Measurements from ENCODE around the gene PRAMEF2.
"Not testable (repeated sequence)": the region's sequence is repeated elsewhere in the genome, so short reads cannot be mapped to it uniquely, and the experiment has no call there.

Gene PRAMEF2, protein sequence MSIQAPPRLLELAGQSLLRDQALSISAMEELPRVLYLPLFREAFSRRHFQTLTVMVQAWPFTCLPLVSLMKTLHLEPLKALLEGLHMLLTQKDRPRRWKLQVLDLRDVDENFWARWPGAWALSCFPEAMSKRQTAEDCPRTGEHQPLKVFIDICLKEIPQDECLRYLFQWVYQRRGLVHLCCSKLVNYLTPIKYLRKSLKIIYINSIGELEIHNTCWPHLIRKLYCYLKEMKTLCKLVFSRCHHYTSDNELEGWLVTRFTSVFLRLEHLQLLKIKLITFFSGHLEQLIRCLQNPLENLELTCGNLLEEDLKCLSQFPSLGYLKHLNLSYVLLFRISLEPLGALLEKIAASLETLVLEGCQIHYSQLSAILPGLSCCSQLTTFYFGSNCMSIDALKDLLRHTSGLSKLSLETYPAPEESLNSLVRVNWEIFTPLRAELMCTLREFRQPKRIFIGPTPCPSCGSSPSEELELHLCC

DNA sequence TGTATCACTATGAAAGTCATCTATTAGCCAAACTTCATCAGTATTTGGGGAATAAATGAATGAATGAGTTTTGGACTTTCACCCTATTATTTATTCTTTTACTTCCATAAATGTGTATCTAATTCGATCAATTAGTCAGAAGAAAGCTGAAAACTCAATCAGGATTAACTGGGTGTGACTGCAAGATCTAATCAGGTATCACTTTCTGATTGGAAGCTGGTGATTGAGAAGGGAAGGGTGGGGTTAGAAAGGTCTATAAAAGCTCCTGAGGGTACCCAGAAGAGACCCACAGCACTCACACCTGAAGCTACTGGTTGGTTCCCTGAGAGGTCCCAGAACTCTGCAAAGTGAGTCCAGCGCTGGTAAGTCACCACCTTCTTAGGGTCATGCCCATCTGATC is at the start of gene PRAMEF2:
Gene PRAMEF2, plus strand, starts transcription at position 301 of the 400 bp plus-strand sequence. CDS start 1,924 bp downstream, outside the sequence.
- not testable (repeated sequence) for H3K27ac ChIP-seq; H3K4me3 ChIP-seq (ENCODE audit: low read depth, low read length); H3K9me3 ChIP-seq (ENCODE audit: severe bottlenecking); H3K36me3 ChIP-seq; DNase-seq
- peaks cover 22% of the 10 kb centered on the region for H3K27me3 ChIP-seq (ENCODE audit: insufficient read depth, low read depth, severe bottlenecking)

DNA sequence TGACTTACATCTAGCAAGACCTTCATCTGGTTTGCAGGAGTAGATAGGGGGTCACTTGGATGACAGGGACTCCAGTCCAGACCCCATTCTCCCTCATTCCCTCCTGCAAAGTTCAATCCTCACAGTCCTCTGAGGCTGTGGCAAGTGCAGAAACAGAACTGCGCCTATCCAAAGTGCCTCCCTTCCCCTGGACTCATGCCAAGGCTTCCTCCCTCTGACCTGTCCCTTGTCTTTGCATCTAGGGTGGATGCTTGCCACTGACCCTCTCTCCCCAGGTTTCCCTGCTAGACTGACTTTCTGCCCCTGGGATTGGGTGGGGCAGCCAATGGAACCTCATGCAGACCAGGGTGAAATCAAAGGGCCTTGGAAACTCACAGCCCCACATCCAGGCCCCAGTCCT is 47.0 kb upstream of the PRAMEF2 start:
- no peaks in the 10 kb centered on the region for H3K9me3 ChIP-seq (ENCODE audit: severe bottlenecking)
- no peak for DNase-seq
- H3K36me3 ChIP-seq, result no peaks in the 10 kb centered on the region
- TF ChIP-seq, protein P1, sequence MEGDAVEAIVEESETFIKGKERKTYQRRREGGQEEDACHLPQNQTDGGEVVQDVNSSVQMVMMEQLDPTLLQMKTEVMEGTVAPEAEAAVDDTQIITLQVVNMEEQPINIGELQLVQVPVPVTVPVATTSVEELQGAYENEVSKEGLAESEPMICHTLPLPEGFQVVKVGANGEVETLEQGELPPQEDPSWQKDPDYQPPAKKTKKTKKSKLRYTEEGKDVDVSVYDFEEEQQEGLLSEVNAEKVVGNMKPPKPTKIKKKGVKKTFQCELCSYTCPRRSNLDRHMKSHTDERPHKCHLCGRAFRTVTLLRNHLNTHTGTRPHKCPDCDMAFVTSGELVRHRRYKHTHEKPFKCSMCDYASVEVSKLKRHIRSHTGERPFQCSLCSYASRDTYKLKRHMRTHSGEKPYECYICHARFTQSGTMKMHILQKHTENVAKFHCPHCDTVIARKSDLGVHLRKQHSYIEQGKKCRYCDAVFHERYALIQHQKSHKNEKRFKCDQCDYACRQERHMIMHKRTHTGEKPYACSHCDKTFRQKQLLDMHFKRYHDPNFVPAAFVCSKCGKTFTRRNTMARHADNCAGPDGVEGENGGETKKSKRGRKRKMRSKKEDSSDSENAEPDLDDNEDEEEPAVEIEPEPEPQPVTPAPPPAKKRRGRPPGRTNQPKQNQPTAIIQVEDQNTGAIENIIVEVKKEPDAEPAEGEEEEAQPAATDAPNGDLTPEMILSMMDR (IDR thresholded peaks at IDR 0.05; ENCODE audit: low read depth, low read length), result no peak
- H3K27me3 ChIP-seq (ENCODE audit: insufficient read depth, low read depth, severe bottlenecking), result peaks cover 53% of the 10 kb centered on the region
- no peak overlapping the region for H3K27ac ChIP-seq
- no peak overlapping the region for H3K4me3 ChIP-seq (ENCODE audit: low read depth, low read length)

DNA sequence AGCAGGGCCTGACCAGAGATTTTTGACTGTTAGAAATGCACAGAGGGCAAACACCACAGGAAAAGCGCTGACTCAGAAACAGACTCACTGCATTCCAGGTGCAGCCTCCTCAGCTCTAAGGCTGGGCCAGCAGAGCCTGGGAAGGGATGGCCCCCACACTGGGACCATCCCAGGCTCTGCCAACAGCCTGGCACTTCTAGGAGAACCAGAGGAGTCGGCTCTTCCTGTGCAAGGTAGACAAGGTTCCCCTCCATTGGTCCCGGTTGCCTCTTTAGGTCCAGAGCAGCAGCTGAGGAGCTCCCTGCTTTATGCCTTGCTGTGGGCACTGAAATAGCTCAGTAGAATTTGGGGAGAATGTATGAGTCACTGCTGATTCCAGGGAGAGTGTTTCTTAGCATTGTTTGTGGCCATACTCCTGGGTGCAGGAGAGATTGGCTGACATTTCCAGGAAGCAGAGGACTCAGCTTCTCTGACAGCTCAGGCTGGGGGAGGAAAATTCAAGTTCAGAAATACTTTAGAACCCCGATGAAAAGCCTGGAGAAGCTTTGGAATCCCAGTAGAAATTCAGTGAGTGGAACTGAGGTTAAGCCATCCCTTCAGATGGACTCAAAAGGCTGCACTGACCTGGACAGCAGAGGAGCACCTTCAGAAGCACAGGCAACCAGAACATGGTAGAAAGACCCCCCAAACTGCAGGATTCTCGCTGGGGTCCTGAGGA is 46.0 kb upstream of the PRAMEF2 start:
- H3K36me3 ChIP-seq, result no peaks in the 10 kb centered on the region
- H3K4me3 ChIP-seq (ENCODE audit: low read depth, low read length), result no peak overlapping the region
- TF ChIP-seq, protein P1 (IDR thresholded peaks at IDR 0.05; ENCODE audit: low read depth, low read length), result no peak
- H3K9me3 ChIP-seq (ENCODE audit: severe bottlenecking), result no peaks in the 10 kb centered on the region
- H3K27ac ChIP-seq, result no peak overlapping the region
- no peak for DNase-seq
- H3K27me3 ChIP-seq (ENCODE audit: insufficient read depth, low read depth, severe bottlenecking), result peaks cover 45% of the 10 kb centered on the region

DNA sequence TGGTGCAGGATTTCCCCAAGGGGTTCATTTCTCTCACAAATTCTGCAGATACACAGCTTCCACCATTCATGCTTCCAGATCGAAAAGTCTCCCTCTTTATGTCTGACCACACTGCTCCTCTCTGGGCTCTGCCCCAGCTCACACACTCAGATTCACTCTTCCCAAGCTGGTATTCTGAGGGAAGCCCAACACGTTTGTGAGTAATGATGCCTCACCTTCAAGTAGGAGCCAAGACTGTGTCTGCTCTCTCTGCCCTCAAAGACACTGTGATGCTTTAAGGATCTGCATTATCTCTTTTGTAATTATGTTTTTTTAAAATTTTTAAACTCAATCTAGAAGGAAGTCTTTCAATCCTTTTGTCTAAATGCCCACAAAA is 45.5 kb upstream of the PRAMEF2 start:
- TF ChIP-seq, protein P1 (IDR thresholded peaks at IDR 0.05; ENCODE audit: low read depth, low read length), result no peak
- Histone ChIP-seq H3K27ac (no peak overlapping the region), H3K27me3 (ENCODE audit: insufficient read depth, low read depth, severe bottlenecking) (peaks cover 43% of the 10 kb centered on the region), H3K9me3 (ENCODE audit: severe bottlenecking) (no peaks in the 10 kb centered on the region), H3K4me3 (ENCODE audit: low read depth, low read length) (no peak overlapping the region), H3K36me3 (no peaks in the 10 kb centered on the region)
- DNase-seq, result no peak

DNA sequence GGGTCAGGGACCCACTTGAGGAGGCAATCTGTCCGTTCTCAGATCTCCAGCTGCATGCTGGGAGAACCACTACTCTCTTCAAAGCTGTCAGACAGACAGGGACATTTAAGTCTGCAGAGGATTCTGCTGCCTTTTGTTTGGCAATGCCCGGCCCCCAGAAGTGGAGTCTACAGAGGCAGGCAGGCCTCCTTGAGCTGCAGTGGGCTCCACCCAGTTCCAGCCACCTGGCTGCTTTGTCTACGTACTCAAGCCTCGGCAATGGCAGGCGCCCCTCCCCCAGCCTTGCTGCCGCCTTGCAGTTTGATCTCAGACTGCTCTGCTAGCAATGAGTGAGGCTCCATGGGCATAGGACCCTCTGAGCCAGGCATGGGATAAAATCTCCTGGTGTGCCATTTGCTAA is 37.8 kb upstream of the PRAMEF2 start:
- H3K36me3 ChIP-seq; H3K4me3 ChIP-seq (ENCODE audit: low read depth, low read length); DNase-seq; H3K27ac ChIP-seq; H3K9me3 ChIP-seq (ENCODE audit: severe bottlenecking): not testable (repeated sequence)
- H3K27me3 ChIP-seq (ENCODE audit: insufficient read depth, low read depth, severe bottlenecking), result peaks cover 18% of the 10 kb centered on the region

DNA sequence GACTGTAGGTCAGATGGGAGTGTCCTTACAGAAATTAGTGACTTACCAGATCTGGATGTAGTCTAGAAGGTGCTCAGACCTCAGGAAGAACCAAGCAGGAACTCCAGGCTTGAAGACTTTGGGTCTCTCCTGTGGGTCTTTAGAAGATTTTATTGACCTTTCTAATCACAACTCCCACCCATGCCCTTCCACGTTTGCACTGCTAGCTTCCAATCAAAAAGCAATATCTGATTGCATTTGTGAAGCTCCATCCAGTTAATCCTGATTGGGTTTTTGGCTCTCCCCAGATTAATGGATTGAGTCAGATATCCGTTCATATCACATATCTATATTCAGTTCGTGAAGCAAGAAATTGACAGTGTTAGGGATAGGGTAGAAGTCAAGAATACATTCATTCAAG is 25.6 kb upstream of the PRAMEF2 start, which contains the start of gene PRAMEF11:
Gene PRAMEF11, minus strand, starts transcription at position 101 of the 400 bp plus-strand sequence. CDS start 2,621 bp downstream, outside the sequence.
- H3K4me3 ChIP-seq (ENCODE audit: low read depth, low read length); H3K9me3 ChIP-seq (ENCODE audit: severe bottlenecking); H3K36me3 ChIP-seq; DNase-seq; H3K27me3 ChIP-seq (ENCODE audit: insufficient read depth, low read depth, severe bottlenecking); H3K27ac ChIP-seq: not testable (repeated sequence)

DNA sequence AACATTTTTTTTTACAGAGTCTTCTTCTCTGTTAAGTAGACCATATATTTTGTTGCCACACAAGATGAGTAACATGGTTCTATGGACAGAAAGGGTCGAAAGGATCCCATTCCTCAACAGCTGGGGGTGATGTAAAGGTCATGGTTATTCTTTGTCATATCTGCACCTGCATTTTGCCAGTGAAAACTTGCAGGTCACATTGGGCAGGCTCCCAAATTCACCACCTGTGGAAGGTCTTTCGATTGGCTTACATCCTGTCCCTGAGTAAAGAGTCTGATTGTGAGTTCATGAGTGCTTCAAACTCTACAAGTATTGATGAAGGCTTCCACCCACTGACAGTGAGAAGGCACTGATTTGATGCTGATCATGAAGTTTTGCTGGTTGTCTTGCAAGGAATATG is 23.6 kb upstream of the PRAMEF2 start:
- DNase-seq; H3K27ac ChIP-seq; H3K36me3 ChIP-seq; H3K9me3 ChIP-seq (ENCODE audit: severe bottlenecking); H3K4me3 ChIP-seq (ENCODE audit: low read depth, low read length): not testable (repeated sequence)
- peaks cover 12% of the 10 kb centered on the region for H3K27me3 ChIP-seq (ENCODE audit: insufficient read depth, low read depth, severe bottlenecking)

DNA sequence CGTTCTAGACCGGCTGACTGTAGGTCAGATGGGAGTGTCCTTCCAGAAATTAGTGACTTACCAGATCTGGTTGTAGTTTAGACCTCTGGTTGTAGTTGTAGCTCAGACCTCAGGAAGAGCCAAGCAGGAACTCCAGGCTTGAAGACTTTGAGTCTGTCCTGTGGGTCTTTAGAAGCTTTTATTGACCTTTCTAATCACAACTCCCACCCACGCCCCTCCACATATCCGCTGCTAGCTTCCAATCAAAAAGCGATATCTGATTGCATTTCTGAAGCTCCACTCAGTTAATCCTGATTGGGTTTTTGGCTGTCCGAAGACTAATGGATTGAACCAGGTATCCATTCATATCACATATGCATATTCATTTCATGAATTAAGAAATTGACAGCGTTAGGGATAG is 8.3 kb upstream of the PRAMEF2 start, which contains the start of gene HNRNPCL1:
Gene HNRNPCL1, minus strand, starts transcription at position 101 of the 400 bp plus-strand sequence. CDS start 431 bp downstream, outside the sequence.
- not testable (repeated sequence) for H3K27ac ChIP-seq; H3K4me3 ChIP-seq (ENCODE audit: low read depth, low read length); H3K36me3 ChIP-seq; H3K9me3 ChIP-seq (ENCODE audit: severe bottlenecking); DNase-seq
- peaks cover 30% of the 10 kb centered on the region for H3K27me3 ChIP-seq (ENCODE audit: insufficient read depth, low read depth, severe bottlenecking)

Data from WERI-Rb-1 (cell line).